SK-N-SH (cell line): ENCODE data around the gene TBC1D5. TPM values are rescaled to one million over a fixed set of nuclear protein-coding genes. Genes with fewer than 3 reads are reported as not detected.
A peak's percentile ranks its signal among the peaks of the same experiment; 100 is the strongest.

ENCODE experiments used
- CTCF ChIA-PET: fragments of 300-600, 350-600 bp; formaldehyde crosslinking; extraction: SDS; loops from one replicate; lab custom pipeline; 2021; lab: Yijun Ruan, JAX
- POLR2A ChIA-PET: fragments of 350-600 bp; sonication (Branson Sonifier 250); formaldehyde crosslinking; extraction: SDS; loops from one replicate; lab custom pipeline; 2020; ENCODE audit warnings: antibody characterized with exemption, inconsistent platforms; lab: Yijun Ruan, JAX
- DNase-seq: peaks from one replicate; pipeline ENCODE4 v3.0.0; 2012
- H2AFZ ChIP-seq: fragments of 200-600 bp; sonication (generic); 2 replicates; pipeline ENCODE4 v1.8.1; 2016; ENCODE audit warnings: antibody characterized with exemption, mild to moderate bottlenecking, low read depth
- H3F3A ChIP-seq: fragments of 200-600 bp; sonication (generic); replicated peaks from 2 replicates; pipeline ENCODE3; 2016; ENCODE audit warnings: antibody characterized with exemption, mild to moderate bottlenecking; ENCODE audit not compliant: insufficient read depth
- H3K27ac ChIP-seq, 2 experiments: fragments of 200-500 bp in 1 of 2; fragments of 200-600 bp in 1 of 2; sonication (Bioruptor generic) in 1 of 2; sonication (generic), shearing (Covaris generic) in 1 of 2; 2 replicates each; pipeline versions ENCODE4 v1.5.1 to v1.6.1; 2014 to 2016; ENCODE audit warnings: low read depth in 2 of 2, inconsistent platforms in 1 of 2, low read length in 1 of 2, mild to moderate bottlenecking in 1 of 2, mixed read lengths in 1 of 2
- H3K27me3 ChIP-seq: fragments of 200-600 bp; sonication (generic), shearing (Covaris generic); 2 replicates; pipeline ENCODE4 v1.6.1; 2016; ENCODE audit warnings: mixed run types; ENCODE audit not compliant: insufficient read depth
- H3K36me3 ChIP-seq, 2 experiments: fragments of 200-500 bp in 1 of 2; fragments of 200-600 bp in 1 of 2; sonication (Bioruptor generic) in 1 of 2; sonication (generic) in 1 of 2; replicated peaks in 1 of 2; 2 replicates each; pipeline versions ENCODE3 to v1.5.1; 2014 to 2016; ENCODE audit warnings: low read length in 1 of 2, mild to moderate bottlenecking in 1 of 2; ENCODE audit not compliant: insufficient read depth in 2 of 2, control insufficient read depth in 1 of 2
- H3K4me1 ChIP-seq, 2 experiments: fragments of 200-500 bp in 1 of 2; fragments of 200-600 bp in 1 of 2; sonication (Bioruptor generic) in 1 of 2; sonication (generic), shearing (Covaris generic) in 1 of 2; 2 replicates each; pipeline versions ENCODE4 v1.5.1 to v1.6.1; 2014 to 2016; ENCODE audit warnings: low read depth in 1 of 2, low read length in 1 of 2, mixed run types in 1 of 2; ENCODE audit not compliant: insufficient read depth in 2 of 2, control insufficient read depth in 1 of 2
- H3K4me2 ChIP-seq: fragments of 200-600 bp; sonication (generic), shearing (Covaris generic); 2 replicates; pipeline ENCODE4 v1.6.1; 2017; ENCODE audit warnings: mixed run types
- H3K4me3 ChIP-seq, 2 experiments: fragments of 200-500 bp in 1 of 2; fragments of 200-600 bp in 1 of 2; sonication (Bioruptor generic) in 1 of 2; sonication (generic), shearing (Covaris generic) in 1 of 2; 2 replicates each; pipeline versions ENCODE4 v1.5.1 to v1.8.1; 2014 to 2016; ENCODE audit warnings: low read depth in 2 of 2, inconsistent platforms in 1 of 2, low read length in 1 of 2, mild to moderate bottlenecking in 1 of 2, mixed read lengths in 1 of 2, moderate library complexity in 1 of 2
- H3K79me2 ChIP-seq: fragments of 200-600 bp; sonication (generic); 2 replicates; pipeline ENCODE4 v1.8.1; 2017; ENCODE audit warnings: mild to moderate bottlenecking; ENCODE audit not compliant: insufficient read depth
- H3K9ac ChIP-seq: fragments of 200-600 bp; sonication (generic); 2 replicates; pipeline ENCODE4 v1.6.1; 2017; ENCODE audit warnings: mixed run types
- H3K9me2 ChIP-seq: fragments of 200-600 bp; sonication (generic); 2 replicates; pipeline ENCODE4 v1.6.1; 2017; ENCODE audit warnings: mixed run types
- H3K9me3 ChIP-seq: fragments of 200-600 bp; sonication (generic); 2 replicates; pipeline ENCODE4 v1.6.1; 2017; ENCODE audit warnings: mixed run types, mild to moderate bottlenecking, moderate library complexity
- H4K20me1 ChIP-seq: fragments of 200-600 bp; sonication (generic); 2 replicates; pipeline ENCODE4 v1.6.1; 2017; ENCODE audit warnings: mild to moderate bottlenecking, mixed run types; ENCODE audit not compliant: insufficient read depth
- EP300 ChIP-seq, 2 experiments: IDR thresholded peaks; 2 replicates each; pipeline versions ENCODE4 v1.4.0 to v1.6.1; 2012; ENCODE audit warnings: borderline replicate concordance in 1 of 2, low read depth in 1 of 2, low read length in 1 of 2
- FOSL2 ChIP-seq: IDR thresholded peaks from 2 replicates; pipeline ENCODE4 v1.4.0; 2012; ENCODE audit warnings: low read depth, mild to moderate bottlenecking, moderate library complexity, borderline replicate concordance
- JUND ChIP-seq: IDR thresholded peaks from 2 replicates; pipeline ENCODE4 v1.4.0; 2012
- NFIC ChIP-seq: IDR thresholded peaks from 2 replicates; pipeline ENCODE4 v1.4.0; 2012; ENCODE audit warnings: borderline replicate concordance
- PBX3 ChIP-seq: IDR thresholded peaks from 2 replicates; pipeline ENCODE4; 2012
- POLR2AphosphoS5 ChIP-seq: IDR thresholded peaks from 2 replicates; pipeline ENCODE4 v1.6.1; 2012; ENCODE audit warnings: low read depth, low read length
- RAD21 ChIP-seq: IDR thresholded peaks from 2 replicates; pipeline ENCODE4 v1.6.1; 2012; ENCODE audit warnings: mild to moderate bottlenecking, low read length
- SIN3A ChIP-seq: IDR thresholded peaks from 2 replicates; pipeline ENCODE4 v1.6.1; 2012; ENCODE audit warnings: low read depth, mild to moderate bottlenecking, low read length, moderate library complexity, borderline replicate concordance
- TCF12 ChIP-seq: IDR thresholded peaks from 2 replicates; pipeline ENCODE4 v1.4.0; 2012
- WGBS: methylation state at CpG from one replicate; pipeline ENCODE4 v1.1.6; 2017; ENCODE audit warnings: low lambda C conversion rate; 5-methylcytosine and 5-hydroxymethylcytosine counted together
- polyA plus RNA-seq, 3 experiments: library from polyadenylated mRNA; depleted of rRNA; stranded (reverse); fragments of >200 nt; gene quantifications; 2 replicates each; pipeline ENCODE4 v1.2.3, GENCODE V29; 2012
- TF ChIP-seq, protein P1 (sequence below): IDR thresholded peaks from 2 replicates; pipeline ENCODE4 v1.4.0; 2012; ENCODE audit warnings: low read depth
- TF ChIP-seq, protein P2 (sequence below): IDR thresholded peaks from 2 replicates; pipeline ENCODE4 v1.4.0; 2012; ENCODE audit warnings: low read depth, borderline replicate concordance
- TF ChIP-seq, protein P3 (sequence below): fragments of 200-600 bp; sonication (generic); IDR thresholded peaks from 2 replicates; pipeline ENCODE4 v1.6.1; 2017; ENCODE audit warnings: antibody characterized with exemption, mild to moderate bottlenecking, moderate library complexity

The TBC1D5 gene
- polyA plus RNA-seq, 1 of the 3 experiments (the other 2 are of a cell fraction), result 19.5 TPM

DNA sequence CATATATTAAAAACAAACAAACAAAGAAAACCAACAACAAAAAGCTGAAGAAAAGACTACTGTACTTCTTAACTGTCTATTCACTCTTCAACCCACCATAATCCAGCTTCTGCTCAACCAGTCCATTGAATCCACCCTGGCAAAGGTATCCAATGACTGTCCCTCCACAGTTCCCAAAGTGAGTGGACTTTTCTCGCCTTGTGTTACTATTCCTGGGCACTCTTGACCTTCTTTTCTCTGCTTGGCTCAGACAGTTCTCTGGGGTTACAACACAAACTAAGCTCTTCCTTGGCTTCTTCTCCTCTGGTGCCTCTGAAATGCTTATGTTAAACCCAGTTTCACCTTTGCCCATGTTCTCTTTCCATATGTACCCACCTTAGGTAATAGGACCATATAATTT lies 437.5 kb downstream of the TBC1D5 start:
- ChIA-PET CTCF (no interaction called here), POLR2A (no interaction called here)
- Histone ChIP-seq H3K9ac (no peak overlapping the region), H2AFZ (no peak overlapping the region), H3K4me1 (no peaks in the 10 kb centered on the region; a peak in 2 of 4 replicates), H3K36me3 (peaks cover 3 to 7% of the 10 kb centered on the region in 2 experiments), H3K4me2 (no peak overlapping the region), H3K79me2 (no peaks in the 10 kb centered on the region), H3K9me3 (no peaks in the 10 kb centered on the region), H3K4me3 (no peak overlapping the region), H3K27me3 (no peaks in the 10 kb centered on the region), H3F3A (peaks cover 3% of the 10 kb centered on the region), H3K9me2 (no peaks in the 10 kb centered on the region), H3K27ac (no peak overlapping the region), H4K20me1 (no peaks in the 10 kb centered on the region)
- no peak for DNase-seq
- 29% methylated on average over 1 of the region's 1 CpG for WGBS
- no peak for TF ChIP-seq JUND
- TF ChIP-seq, protein P1, sequence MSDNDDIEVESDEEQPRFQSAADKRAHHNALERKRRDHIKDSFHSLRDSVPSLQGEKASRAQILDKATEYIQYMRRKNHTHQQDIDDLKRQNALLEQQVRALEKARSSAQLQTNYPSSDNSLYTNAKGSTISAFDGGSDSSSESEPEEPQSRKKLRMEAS, result no peak
- TF ChIP-seq, protein P2, sequence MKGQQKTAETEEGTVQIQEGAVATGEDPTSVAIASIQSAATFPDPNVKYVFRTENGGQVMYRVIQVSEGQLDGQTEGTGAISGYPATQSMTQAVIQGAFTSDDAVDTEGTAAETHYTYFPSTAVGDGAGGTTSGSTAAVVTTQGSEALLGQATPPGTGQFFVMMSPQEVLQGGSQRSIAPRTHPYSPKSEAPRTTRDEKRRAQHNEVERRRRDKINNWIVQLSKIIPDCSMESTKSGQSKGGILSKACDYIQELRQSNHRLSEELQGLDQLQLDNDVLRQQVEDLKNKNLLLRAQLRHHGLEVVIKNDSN, result no peak
- TF ChIP-seq RAD21, result no peak

DNA sequence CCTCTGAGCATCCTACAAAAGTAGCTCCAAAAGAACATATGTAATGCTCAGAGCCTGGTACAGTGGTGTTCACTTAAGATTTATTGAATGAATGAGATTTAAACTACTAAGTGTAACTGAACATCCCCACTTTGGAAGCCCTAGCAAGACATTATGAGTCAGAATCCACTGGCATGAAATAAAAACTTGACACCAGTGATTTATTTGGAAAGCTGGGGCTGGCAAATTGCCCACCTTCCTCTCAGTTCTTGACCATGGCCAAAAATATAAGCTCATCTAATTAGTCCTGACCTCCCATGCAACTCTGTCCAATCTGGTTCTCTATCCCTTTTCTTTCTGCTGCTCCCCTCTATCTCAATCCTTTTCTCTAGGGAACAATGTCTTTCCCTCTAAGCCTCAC lies 439.7 kb downstream of the TBC1D5 start:
- H3K36me3 ChIP-seq, result peaks cover 3 to 5% of the 10 kb centered on the region in 2 experiments
- DNase-seq, result no peak
- no peak overlapping the region for H2AFZ ChIP-seq
- H3K27me3 ChIP-seq, result no peaks in the 10 kb centered on the region
- no peaks in the 10 kb centered on the region for H3K79me2 ChIP-seq
- H3F3A ChIP-seq, result no peaks in the 10 kb centered on the region
- TF ChIP-seq JUND (0 out of 2 replicates have a peak, but pooled peaks have one; percentile 18), SIN3A (no peak), PBX3 (peak; percentile 89), POLR2AphosphoS5 (no peak), EP300 (IDR thresholded peaks at IDR 0.05; ENCODE audit: borderline replicate concordance in 1 of 2, low read depth in 1 of 2, low read length in 1 of 2) (peak in 1 of 2 experiments; percentile 19; a peak in 1 of 4 replicates), NFIC (peak; percentile 83), FOSL2 (peak; percentile 48; the same call in 1 of the 2 replicates), TCF12 (peak; percentile 20; the same call in 1 of the 2 replicates)
- TF ChIP-seq, protein P3, sequence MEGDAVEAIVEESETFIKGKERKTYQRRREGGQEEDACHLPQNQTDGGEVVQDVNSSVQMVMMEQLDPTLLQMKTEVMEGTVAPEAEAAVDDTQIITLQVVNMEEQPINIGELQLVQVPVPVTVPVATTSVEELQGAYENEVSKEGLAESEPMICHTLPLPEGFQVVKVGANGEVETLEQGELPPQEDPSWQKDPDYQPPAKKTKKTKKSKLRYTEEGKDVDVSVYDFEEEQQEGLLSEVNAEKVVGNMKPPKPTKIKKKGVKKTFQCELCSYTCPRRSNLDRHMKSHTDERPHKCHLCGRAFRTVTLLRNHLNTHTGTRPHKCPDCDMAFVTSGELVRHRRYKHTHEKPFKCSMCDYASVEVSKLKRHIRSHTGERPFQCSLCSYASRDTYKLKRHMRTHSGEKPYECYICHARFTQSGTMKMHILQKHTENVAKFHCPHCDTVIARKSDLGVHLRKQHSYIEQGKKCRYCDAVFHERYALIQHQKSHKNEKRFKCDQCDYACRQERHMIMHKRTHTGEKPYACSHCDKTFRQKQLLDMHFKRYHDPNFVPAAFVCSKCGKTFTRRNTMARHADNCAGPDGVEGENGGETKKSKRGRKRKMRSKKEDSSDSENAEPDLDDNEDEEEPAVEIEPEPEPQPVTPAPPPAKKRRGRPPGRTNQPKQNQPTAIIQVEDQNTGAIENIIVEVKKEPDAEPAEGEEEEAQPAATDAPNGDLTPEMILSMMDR, result no peak
- H3K9me2 ChIP-seq, result no peaks in the 10 kb centered on the region
- ChIA-PET POLR2A (no interaction called here), CTCF (no interaction called here)
- no peak overlapping the region for H3K4me2 ChIP-seq
- H3K9ac ChIP-seq, result no peak overlapping the region
- H3K4me1 ChIP-seq, result no peaks in the 10 kb centered on the region; a peak in 1 of 4 replicates
- H3K4me3 ChIP-seq, result no peak overlapping the region
- H4K20me1 ChIP-seq, result no peaks in the 10 kb centered on the region
- H3K9me3 ChIP-seq, result no peaks in the 10 kb centered on the region
- peak overlapping the region in 1 of 2 experiments; percentile 22; a peak in 1 of 4 replicates for H3K27ac ChIP-seq
